ENCODE measurements around the gene FAM131B.

The FAM131B gene

GRCh38 chr7:143322760-143323633 lies 39.5 kb downstream of the FAM131B start:
- no peak for DNase-seq (ENCODE audit: low spot score)

GRCh38 chr7:143321734-143322133 lies 40.8 kb downstream of the FAM131B start:
- no peak for DNase-seq (ENCODE audit: low spot score)

GRCh38 chr7:143321242-143321641 lies 41.3 kb downstream of the FAM131B start:
- no peak for DNase-seq (ENCODE audit: low spot score)

- no peak for DNase-seq (ENCODE audit: low spot score)
Observed at GRCh38 chr7:143320620-143321019, 41.9 kb downstream of the FAM131B start.

- DNase-seq (ENCODE audit: low spot score) = no peak
Observed at GRCh38 chr7:143318661-143319060, 43.9 kb downstream of the FAM131B start.

- no peak for DNase-seq (ENCODE audit: low spot score)
Observed at GRCh38 chr7:143316492-143316891, 46.0 kb downstream of the FAM131B start.

GRCh38 chr7:143315776-143316175 lies 46.7 kb downstream of the FAM131B start, which contains the start of gene CLCN1:
CLCN1 (plus strand) TSS chr7:143316111; CDS start chr7:143316213, 102 bp downstream.
- no peak for DNase-seq (ENCODE audit: low spot score)

GRCh38 chr7:143314127-143314526 lies 48.4 kb downstream of the FAM131B start:
- no peak for DNase-seq (ENCODE audit: low spot score)

GRCh38 chr7:143308632-143309031 lies 53.9 kb downstream of the FAM131B start:
- no peak for DNase-seq (ENCODE audit: low spot score)

GRCh38 chr7:143305423-143306070 lies 57.0 kb downstream of the FAM131B start:
- DNase-seq (ENCODE audit: low spot score) = peak; percentile 66

- DNase-seq (ENCODE audit: low spot score) = no peak
Observed at GRCh38 chr7:143304938-143305337, 57.6 kb downstream of the FAM131B start.

- DNase-seq (ENCODE audit: low spot score) = no peak
Observed at GRCh38 chr7:143303733-143304132, 58.8 kb downstream of the FAM131B start.

Measured in activated CD4-positive, alpha-beta T cell treated with anti-CD3 and anti-CD28 coated beads, Interleukin-2, Interleukin-4, amounts not matched to agents 100 ng/mL and 50 ng/mL, durations not matched to agents 16 hours and 8 hours (primary cell).